GM18909 (cell line): ENCODE results near the gene HES7.
A peak's percentile ranks its signal among the peaks of the same experiment; 100 is the strongest.
"Not testable (repeated sequence)": the region's sequence is repeated elsewhere in the genome, so short reads cannot be mapped to it uniquely, and the experiment has no call there.

ENCODE experiments used
- ATAC-seq: cut with Tn5 transposase; IDR thresholded peaks from one replicate; pipeline ENCODE4 v1.9.1; 2021; ENCODE audit warnings: mild to moderate bottlenecking; ENCODE audit not compliant: unreplicated experiment, poor library complexity

HES7 gene

DNA sequence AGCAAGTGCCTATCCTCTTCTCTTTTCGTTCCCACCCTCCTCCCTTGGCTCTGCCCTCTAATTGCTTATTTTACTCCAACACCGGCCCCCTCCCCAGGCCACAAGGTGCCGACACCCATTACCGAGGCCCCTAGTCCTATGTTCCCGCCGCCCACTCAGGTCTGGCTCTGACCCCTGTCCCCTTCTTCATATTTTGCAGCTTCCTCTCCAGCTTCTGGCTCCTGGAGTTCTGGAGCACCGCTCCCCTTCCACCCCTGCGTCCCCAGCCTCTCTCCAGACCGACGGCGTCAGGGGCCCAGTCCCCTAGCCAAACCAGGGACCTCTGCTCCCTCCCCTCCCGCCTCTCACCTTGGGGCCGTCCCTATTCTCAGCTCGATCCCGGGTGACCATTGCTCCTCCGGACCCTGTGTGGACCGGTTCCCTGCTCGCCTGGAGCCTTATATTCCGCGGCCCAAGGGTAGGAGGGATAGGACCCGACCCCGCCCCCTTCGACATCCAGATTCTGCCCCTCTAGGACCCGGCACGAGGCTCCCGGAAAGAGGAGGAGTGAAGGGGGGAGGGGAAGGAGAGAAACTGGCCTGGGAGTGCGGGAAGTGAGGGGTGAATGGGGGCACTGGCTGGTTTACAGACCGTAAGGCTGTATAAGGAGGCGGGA, at the start of gene HES7:
HES7 (minus strand) TSS at position 412 of the 655 bp plus-strand sequence; CDS start at position 390, 22 bp downstream.
- ATAC-seq: no peak

DNA sequence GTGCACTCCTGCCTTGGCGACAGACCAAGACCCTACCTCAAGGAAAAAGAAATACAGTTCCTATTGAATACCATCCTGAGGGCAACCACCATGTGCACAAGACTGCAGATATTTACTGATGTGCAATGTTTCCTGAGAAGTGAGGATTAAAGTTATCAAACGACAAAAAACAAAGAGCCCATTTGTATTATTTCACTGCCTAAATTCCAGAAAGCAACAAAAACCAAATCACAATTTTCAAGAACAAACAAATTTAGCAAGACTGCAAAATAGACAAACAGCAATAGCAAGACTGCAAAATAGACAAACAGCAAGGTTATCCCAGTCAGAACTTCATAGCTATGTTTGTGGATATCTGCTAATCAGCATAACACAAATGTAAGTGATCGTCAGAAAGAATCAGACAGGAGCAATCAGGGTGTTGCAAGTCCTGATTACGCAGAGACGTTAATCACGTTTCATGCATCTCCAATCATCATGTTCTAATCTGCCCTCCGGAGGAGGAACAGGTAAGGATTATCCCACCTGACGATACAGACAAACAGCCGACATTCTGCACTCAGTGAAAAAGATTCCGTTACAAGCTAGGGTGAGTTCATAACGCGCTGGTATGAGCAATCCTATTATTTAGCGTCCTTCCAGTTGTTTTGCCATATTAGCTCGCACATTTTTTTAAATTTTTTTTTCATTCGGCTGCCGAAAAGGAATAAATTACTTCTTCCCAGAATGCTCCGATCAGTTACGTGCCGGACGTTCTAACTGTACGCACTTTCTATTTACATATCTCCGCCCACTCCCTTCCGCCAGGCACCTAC, 49.4 kb upstream of the HES7 start:
- ATAC-seq: peak; percentile 77

DNA sequence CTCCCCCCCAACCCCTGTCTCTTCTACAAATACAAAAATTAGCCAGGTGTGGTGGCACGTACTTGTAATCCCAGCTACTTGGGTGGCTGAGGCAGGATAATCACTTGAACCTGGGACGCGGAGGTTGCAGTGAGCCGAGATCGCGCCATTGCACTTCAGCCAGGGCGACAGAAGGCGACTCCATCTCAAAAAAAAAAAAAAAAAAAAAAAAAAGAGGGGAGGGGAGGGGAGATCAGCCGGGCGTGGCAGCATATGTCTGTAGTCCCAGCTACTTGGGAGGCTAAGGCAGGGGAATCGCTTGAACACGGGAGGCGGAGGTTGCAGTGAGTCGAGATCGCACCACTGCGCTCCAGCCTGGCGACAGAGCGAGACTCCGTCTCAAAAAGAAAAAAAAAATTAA, 46.3 kb upstream of the HES7 start:
- ATAC-seq: not testable (repeated sequence)

DNA sequence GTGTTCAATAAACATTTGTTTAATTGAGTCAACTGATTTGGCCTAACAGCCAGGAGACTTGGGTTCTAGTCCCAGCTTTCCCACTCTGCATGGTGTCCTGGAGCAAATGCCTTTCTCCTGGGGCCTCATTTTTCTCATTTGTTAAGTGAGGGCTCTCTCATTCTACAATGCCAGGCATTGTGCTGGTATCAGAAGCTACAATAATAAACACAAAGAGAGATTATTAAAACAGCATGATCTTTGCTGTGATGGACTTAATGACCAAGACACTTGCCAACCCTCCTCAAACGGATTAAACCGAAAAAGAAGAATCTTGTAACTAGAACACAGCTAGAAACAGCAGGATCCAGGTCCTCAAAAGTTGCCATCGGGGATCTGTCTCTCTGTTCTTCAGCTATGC, 43.6 kb upstream of the HES7 start:
- ATAC-seq: no peak

DNA sequence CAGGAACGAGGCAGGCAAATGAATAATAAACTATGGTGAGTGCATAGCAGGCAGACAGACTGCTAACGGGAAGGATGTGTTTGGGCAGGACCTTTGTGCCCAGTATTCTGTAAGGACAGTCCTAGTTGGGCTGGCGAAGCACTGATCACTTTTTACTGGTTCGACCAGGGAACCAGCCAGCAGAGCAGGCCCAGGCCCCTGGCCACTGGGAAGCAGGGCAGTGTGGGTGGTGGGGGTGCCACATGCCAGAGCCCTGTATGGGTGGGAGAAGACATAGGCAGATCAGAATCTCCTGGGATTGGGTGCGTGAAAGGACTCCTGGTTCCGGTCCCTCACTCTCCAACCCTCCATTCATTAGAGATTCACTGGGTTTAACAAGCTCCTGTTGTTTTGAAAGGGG, 42.8 kb upstream of the HES7 start:
- no peak for ATAC-seq

DNA sequence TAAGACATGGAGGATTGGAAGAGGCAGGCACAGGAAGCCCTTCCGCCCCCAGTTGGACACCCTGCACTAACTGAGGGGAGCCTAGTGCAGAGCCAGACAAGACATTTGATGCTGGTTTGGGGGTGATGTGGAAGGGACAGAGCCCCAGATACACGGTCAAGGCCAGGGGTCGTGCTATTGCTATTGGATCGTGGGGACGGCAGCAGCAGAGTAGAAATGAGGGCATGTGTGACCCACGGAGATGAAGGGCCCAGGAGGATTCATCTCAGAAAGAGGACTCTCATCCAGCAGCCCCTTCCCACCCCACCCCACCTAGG, 40.9 kb upstream of the HES7 start:
- ATAC-seq: no peak

DNA sequence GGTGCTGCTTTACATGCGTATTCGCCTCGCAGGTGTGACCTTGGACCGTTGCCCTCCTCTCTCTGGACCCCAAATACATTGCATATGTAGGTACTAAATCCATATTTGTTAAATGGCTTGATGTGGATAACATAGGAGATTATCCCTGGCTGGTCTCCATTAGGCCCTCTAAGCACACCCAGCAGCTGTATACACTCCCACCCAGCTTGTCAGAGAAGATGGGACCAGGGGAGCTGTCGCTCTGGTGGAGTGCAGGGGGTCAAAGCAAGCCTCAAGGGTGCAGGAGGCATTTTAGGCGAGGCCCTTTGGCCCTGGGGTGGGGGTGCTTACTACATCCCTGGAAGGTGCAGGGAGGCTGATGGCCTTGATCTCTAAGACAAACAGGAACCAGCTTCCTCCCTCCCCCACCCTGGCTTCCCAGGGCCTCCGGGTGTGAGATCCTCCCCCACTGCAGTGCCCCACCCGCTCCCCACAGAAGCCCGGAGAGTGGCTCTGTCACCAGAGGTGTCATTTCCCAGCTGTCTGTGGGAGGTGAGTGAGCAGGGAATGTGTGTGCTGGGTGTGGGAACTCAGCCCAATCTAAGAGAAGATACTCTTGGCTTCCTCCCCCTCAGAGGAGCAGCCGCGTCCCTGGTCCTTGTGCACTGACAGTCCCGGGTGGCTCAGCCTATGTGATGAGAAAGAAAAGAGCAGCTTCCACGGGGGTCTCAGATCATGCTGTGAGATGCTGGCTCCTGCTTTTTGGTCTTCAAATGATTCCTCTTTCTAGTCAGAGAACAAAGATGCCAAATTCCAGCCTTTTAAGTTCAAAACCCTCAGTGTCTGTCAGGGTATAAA, 40.3 kb upstream of the HES7 start:
- no peak for ATAC-seq

DNA sequence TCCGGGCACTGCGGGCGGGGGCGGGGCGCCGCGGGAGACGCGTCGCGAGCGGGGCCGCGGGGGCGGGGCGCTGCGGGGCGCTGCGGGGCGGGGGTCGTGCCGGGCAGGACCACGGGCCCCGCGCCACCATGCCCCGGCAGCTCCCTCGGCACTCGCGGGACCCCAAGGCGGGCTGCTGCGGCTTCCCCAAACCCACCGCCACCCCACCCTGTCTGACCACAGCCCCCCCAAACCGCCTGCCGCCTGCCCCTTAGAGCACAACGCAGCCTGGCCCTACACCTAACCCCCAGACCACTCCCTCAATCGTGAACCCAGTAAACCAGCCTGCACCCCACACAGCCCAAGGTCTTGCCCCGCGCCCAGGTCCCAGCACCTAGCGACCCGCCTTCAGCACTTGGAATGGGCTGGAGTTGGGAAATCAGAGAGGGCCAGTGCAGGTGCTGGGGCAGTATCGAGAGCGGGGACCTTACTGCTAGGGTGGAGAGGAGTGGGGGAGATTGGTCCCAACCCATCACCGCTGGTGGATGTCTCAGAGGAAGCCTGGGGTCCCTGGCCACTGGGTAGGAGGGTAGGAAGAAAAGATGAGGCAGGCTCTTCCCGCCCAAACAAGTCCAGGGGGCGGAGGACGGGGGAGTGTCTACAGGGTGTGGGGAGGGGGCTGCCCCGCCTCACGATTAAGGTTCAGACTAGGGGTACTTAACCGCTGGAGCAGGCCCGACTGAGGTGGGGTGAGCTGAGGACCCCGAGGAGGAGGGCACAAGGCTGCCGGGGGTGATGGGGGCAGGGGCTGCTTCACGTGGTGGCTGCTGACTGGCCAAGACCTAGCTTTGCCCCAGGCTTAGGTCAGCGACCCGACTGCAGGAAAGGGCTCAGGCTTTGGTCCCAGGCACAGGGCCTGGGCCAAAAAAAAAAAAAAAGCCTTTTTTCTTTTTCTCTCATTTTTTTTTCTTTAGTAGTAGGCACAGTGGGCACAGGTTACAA, 39.4 kb upstream of the HES7 start:
- no peak for ATAC-seq

DNA sequence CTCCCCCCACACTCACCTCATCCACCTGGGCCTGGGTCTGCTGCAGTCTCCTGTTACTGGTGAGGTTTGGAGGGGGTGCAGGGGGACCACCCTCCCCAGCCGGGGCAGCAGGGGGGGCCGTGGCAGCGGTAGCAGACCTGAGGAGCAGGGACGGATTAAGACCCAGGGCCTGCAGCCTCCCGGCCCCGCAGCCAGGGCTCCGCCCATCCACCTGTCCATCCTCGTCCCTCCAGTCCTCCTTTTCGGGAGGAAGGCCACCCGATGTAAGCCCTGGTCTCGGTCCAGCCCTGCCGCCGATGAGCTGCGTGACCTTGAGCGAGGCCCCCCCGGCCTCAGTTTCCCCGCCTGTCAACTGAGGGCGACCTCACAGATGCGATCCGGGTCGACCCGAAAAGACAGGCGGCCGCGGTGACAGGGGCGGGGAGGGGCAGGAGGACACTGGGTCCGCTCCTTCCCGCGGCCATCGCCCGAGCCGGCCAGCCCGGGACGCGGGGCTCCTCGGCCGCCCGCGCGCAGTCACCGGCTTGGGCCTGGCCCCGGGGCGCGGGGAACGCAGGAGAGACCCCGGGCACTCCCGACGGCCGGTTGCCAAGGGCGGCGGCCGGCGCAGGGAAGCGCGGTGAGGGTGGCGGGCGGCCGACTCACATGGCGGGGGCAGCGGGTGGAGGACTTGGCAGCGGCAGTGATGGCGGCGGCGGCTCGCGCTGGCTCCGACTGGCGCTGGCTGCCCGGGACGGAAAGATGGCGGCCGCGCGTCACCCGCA, 38.5 kb upstream of the HES7 start, which contains the start of gene VAMP2:
VAMP2 (minus strand) TSS at position 716 of the 764 bp plus-strand sequence; CDS start at position 647, 69 bp downstream.
- ATAC-seq: peak; percentile 54

DNA sequence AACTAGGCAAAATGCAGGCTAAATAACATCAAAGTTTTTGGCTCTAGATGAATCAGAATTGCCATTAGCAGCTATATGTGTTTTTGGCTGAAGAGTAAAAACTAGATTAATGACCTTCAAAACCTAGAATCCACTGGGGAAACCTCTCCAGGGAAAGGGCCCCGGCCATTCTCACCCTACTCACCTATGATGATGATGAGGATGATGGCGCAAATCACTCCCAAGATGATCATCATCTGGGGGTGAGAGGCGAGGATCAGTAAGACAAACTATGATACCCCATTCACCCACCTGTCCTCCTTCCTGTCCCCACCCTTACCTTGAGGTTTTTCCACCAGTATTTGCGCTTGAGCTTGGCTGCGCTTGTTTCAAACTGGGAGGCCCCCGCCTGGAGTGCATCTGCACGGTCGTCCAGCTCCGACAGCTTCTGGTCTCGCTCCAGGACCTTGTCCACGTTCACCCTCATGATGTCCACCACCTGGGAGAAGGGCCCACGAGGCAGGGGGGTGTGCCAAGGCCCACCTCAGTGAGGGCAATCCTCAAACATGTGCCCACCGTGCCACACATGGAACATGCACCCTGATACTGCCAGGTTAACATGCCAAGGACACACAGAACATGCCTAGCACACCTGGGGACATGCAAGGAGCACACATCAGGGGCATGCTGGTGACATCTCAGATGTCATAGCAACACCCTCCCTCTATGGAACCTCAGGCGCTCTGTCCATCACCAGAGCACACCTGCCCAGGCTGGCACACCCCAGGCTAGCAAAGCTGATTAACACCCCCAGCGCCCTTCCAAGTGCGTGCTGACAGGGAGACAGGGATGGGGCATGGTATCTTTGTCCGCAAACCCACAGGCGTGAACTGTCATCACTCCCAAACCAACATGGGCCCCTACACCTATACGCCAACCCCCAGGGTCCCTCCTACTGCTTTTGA, 37.7 kb upstream of the HES7 start:
- ATAC-seq: no peak

DNA sequence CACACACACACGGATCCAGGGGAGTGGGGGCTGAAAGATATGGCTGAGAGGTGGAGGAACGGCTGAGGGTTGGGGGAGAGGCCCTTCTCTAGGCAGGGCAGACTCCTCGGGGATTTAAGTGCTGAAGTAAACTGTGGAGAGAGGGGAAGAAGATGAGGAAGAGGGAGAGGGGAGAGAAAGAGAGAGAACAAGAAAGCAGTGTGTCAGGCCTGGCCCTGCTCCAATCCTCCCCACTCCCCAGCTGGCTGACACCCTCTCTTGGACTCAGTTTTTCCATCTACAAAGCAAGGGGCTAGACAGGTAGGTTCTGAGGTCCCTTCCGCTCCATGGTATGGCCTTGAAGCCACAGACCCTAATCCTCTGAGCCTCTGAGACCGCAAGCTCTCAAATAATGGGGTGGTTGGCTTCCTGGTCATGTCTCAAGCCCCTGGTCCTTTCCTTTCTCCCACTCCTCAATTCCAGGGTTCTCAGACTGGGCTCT, 36.9 kb upstream of the HES7 start:
- ATAC-seq: no peak

DNA sequence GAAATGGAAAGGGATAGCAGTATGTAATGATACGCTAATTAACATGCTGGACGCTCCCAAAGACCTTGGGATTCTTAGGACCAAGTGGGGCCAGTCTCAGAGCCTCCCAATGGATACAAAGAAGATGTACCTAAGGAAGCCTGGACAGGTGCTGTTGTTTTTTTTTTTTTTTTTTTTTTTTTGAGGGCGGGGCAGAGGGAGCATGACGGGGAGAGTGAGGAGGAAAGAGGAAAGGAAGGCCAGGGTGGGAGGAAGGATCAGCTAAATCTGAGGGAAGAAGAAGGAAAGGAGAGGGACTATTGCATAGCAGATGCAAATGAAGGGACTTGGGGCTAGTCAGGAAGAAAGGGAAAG, 36.3 kb upstream of the HES7 start:
- no peak for ATAC-seq

DNA sequence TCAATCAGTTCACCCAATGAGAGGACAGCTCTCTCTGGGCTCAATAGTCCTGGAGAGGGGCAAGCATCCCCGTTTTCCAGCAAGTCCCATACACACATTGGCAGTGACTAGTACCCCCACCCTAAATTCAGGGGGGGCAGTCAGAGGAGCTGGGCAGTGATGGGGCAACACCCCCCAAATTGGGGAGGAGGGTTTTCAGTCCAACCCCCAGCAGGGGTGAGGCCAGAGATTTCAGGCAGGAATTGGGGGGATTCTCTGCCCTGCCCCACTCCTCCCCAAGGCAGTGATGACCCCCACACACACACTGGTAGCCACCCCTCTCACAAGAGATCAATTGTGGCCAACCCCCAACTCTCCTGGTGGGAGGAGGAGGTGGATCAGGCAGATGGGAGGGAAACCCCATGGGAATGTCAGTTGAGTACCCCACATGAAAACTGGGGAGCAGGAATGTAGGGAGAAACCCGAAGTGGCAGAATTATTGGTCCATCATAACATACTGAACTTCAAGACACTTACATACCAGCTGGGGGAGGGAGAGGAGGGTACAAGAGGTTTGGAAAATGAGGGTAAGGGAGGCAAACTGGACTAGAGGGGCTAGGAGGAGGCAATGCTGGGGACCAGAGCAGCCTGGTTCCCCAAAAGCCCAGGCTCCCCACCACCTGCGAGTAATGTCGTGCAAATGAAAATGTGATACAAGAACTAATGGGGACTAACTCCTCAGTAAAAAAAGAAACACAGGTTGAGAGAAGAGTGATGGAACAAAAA, 35.7 kb upstream of the HES7 start:
- no peak for ATAC-seq

DNA sequence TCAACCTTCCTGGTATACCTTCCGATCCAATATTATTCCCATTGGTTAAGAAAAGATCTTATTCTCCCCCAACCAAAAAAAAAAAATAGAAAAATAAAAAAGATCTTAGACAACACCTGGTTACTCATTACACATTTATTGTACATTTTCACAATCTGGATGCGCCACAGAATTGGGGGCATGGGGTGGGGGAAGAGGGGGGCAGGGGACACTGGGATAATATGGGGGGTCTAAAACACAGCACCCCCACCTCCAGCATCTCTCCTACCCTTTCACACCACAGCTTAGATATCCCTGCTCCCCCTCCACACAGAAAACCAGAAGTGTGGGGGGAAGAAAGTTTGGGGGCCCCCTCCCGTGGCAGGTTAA, 35.1 kb upstream of the HES7 start:
- ATAC-seq: no peak

DNA sequence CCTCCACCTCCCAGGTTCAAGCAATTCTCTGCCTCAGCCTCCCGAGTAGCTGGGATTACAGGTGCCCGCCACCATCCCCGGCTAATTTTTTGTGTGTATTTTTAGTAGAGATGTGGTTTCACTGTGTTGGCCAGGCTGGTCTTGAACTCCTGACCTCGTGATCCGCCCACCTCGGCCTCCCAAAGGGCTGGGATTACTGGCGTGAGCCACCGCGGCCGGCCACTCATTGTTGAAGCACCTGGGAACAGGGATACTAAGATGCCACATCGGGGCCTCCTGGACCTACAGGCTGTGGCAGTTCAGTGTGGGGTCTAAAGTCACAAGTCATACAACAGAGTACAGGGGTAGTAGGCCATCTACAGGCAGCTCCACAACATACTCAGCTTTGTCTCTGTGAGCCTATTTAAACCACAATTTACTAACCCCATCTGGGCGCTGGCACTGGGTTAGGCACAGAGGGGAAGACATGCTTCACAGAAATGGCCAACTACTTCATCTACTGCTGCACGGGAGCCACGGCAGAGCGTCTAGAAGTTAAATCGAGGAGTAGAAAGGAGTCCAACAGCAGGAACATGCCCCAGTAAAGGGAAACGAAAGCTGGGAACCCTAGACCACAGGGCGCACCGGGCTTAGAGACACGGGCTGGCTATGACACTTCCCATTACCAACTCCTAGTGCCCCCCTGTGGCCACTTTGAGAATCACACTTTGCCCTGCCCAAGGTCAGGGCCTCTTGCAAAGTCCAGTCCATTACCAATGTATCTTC, 34.5 kb upstream of the HES7 start:
- ATAC-seq: no peak

DNA sequence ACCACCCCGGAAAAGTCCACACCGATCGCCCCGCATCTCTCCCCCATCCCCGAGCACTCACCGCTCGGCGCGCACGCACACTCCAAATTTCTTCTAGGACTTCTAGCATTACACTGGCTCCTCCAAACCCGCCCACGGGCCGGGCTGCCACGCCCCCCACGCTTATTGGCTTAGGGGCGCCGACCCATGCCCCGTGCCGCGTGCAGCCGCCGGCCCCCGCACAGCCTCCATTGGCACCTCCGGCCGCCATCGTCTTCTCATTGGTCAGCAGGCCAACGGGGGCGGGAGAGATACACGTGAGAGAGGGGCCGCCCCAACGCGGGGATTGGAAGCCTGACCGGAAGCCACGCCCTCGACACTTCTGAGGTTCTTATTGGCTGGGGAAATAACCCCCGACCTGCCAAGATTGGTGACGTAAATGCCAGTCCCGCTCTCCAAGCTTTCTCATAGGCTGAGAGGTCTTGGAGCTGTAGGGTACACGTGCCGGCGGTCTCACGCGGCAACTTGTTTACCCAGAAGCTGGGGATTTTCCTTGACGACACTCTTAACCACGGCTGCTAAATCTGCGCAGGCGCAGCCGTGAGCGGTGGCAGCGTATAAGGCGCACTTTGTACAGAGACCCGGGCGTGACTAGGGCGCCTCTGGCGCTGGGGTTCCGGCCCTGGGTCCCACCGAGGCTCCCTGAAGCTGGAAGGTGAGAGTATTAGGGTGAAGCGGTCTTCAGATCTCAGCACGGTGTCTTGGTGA, 32.5 kb upstream of the HES7 start:
- ATAC-seq: peak; percentile 88
